OCI-LY1 (cell line): ENCODE results near the gene SLC40A1.

Source experiments
- EZH2 ChIP-seq: fragments of 200-600 bp; sonication (generic), shearing (Covaris generic); IDR thresholded peaks from 2 replicates; pipeline ENCODE4 v1.8.0; 2017; ENCODE audit warnings: borderline replicate concordance, mixed run types, mild to moderate bottlenecking, antibody characterized with exemption, low read length, moderate library complexity, mixed read lengths
- TF ChIP-seq, protein P1 (sequence below): fragments of 200-600 bp; sonication (generic), shearing (Covaris generic); IDR thresholded peaks from 2 replicates; pipeline ENCODE4 v1.5.1; 2017; ENCODE audit warnings: mild to moderate bottlenecking, antibody characterized with exemption, low read length, moderate library complexity, mixed read lengths

- TF ChIP-seq, protein P1, sequence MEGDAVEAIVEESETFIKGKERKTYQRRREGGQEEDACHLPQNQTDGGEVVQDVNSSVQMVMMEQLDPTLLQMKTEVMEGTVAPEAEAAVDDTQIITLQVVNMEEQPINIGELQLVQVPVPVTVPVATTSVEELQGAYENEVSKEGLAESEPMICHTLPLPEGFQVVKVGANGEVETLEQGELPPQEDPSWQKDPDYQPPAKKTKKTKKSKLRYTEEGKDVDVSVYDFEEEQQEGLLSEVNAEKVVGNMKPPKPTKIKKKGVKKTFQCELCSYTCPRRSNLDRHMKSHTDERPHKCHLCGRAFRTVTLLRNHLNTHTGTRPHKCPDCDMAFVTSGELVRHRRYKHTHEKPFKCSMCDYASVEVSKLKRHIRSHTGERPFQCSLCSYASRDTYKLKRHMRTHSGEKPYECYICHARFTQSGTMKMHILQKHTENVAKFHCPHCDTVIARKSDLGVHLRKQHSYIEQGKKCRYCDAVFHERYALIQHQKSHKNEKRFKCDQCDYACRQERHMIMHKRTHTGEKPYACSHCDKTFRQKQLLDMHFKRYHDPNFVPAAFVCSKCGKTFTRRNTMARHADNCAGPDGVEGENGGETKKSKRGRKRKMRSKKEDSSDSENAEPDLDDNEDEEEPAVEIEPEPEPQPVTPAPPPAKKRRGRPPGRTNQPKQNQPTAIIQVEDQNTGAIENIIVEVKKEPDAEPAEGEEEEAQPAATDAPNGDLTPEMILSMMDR = no peak
- no peak for TF ChIP-seq EZH2
Observed at GRCh38 chr2:189557373-189557772, 23.2 kb downstream of the SLC40A1 start.
